Aorta (tissue), 5 donors: ENCODE results near the gene WNT7A. TPM values are rescaled to one million over a fixed set of nuclear protein-coding genes. Genes with fewer than 3 reads are reported as not detected.

Experiments used
- ATAC-seq: fragments of 200-7000 bp; cut with Tn5 transposase; one replicate; pipeline ENCODE4 v1.9.1; 2022; ENCODE audit warnings: moderate library complexity; ENCODE audit not compliant: low FRiP score
- DNase-seq, 2 donors: peaks; one replicate each; pipeline ENCODE4 v3.0.0-alpha.2; 2020
- H3K27ac ChIP-seq, 2 donors: one replicate each; pipeline ENCODE4 v1.5.1; 2013; ENCODE audit warnings: low read length in 2 of 2, mild to moderate bottlenecking in 2 of 2, moderate library complexity in 2 of 2, control low read depth in 1 of 2, inconsistent platforms in 1 of 2, low read depth in 1 of 2
- H3K27me3 ChIP-seq, 2 donors: one replicate each; pipeline ENCODE4 v1.6.1; 2013; ENCODE audit warnings: control low read depth in 1 of 2, low read length in 1 of 2, mild to moderate bottlenecking in 1 of 2, moderate library complexity in 1 of 2; ENCODE audit not compliant: insufficient read depth in 2 of 2, control insufficient read depth in 1 of 2
- H3K36me3 ChIP-seq, 2 donors: one replicate each; pipeline ENCODE4 v1.6.1; 2013; ENCODE audit warnings: control low read depth in 1 of 2, low read length in 1 of 2, mild to moderate bottlenecking in 1 of 2; ENCODE audit not compliant: insufficient read depth in 2 of 2, control insufficient read depth in 1 of 2
- H3K4me1 ChIP-seq, 2 donors: one replicate each; pipeline ENCODE4 v1.6.1; 2013; ENCODE audit warnings: low read length in 2 of 2, control low read depth in 1 of 2, mild to moderate bottlenecking in 1 of 2, moderate library complexity in 1 of 2; ENCODE audit not compliant: insufficient read depth in 2 of 2, control insufficient read depth in 1 of 2
- H3K4me3 ChIP-seq, 2 donors: one replicate each; pipeline ENCODE4 v1.5.1; 2013; ENCODE audit warnings: low read length in 2 of 2, control low read depth in 1 of 2, mild to moderate bottlenecking in 1 of 2
- H3K9me3 ChIP-seq: one replicate; pipeline ENCODE4 v1.6.1; 2013; ENCODE audit warnings: mild to moderate bottlenecking, low read length; ENCODE audit not compliant: control insufficient read depth
- WGBS, 2 donors: extraction: QIAGEN DNeasy Blood & Tissue Kit; methylation state at CpG; one replicate each; pipeline ENCODE4 v1.1.7; 2013; 5-methylcytosine and 5-hydroxymethylcytosine counted together
- intact Hi-C, 2 donors: fragments of 100-400 bp; cut with DNase I; formaldehyde crosslinking; loops; one replicate each; pipeline versions ENCODE4 v1.14.2 to v1.15.0; 2022
- polyA plus RNA-seq, 2 donors: library from polyadenylated mRNA; stranded (reverse); fragments of 200-250 nt; gene quantifications; one replicate each; pipeline ENCODE4 v1.2.3, GENCODE V29; 2013
- total RNA-seq, 2 donors: library from RNA; stranded (reverse); fragmentation: NEBNext Ultra II Directional; extraction: Animal tissue kit (Norgen Biotek cat#: 25700); gene quantifications; one replicate each; pipeline ENCODE4 v1.2.1, GENCODE V29; 2021
- donor health status: healthy with polysubstance abuse.
- donor health status: Bipolar disorder and iron deficiency.
- donor health status: DM: no; HTN: no; CAD: no.
- donor health status: DM: no; HTN: no; CAD: no.
- donor health status: DM: yes; HTN: yes; CAD: no.

The WNT7A gene
- total and polyA plus RNA-seq, 4 donors = not detected

DNA sequence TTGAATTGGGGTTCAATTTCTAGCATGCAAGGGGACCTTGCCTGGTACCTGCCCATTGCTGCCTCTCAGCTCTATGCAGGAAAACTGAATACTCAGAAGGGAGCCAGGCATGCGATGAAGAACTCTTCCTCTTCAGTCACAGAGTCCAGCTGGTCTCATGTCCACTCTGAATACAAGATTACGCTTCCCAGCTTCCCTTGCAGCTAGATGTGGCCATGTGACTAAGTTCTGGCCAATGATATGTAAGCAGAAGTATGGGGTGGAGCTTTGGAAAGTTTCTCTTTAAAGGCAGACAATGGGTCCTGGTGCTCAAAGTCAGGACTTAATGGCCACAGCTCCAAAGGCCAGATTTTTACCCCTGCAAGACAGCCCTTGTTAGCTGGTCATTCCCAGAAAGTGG is 9.0 kb downstream of the WNT7A start:
- 97 to 100% methylated on average over 2 of the region's 2 CpGs for WGBS, 2 donors
- no peak for DNase-seq
- Histone ChIP-seq H3K4me3 (no peak overlapping the region), H3K27me3 (no peaks in the 10 kb centered on the region), H3K4me1 (no peaks in the 10 kb centered on the region), H3K27ac (no peak overlapping the region), H3K9me3 (peaks cover 5% of the 10 kb centered on the region), H3K36me3 (no peaks in the 10 kb centered on the region)
- no peak for ATAC-seq
- intact Hi-C loops = no loop called here

DNA sequence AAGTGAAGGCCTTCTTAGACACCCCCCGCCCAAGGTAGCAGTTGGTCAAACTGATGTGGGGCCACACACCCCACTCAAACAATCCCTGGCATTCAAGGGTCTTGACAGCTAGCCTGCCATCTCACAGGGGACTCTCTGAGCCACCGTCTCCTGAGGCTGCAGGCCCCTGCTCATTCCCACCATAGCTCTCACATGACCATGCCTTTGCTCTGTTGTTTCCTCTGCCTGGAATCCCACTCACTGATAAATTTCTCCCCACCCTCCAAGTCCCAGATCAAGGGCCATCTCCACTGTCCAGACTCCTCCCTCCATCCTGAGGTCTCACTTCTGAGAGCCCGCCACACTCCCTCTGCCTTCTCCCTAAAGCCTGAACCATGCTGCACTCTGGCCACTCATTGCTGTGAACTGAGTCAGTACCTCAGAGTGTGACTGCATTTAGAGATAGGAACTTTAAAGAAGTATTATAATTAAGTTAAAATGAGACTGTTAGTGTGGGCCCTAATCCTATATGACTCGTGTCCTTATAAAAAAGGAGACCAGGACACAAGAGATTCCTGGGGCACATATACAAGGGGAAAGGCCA is 10.0 kb downstream of the WNT7A start:
- peaks cover 5% of the 10 kb centered on the region for H3K9me3 ChIP-seq
- WGBS, 2 donors = 76 to 82% methylated on average over 4 of the region's 4 CpGs
- DNase-seq = peak in 1 of 2 donors; percentile 12
- ATAC-seq = no peak
- no peaks in the 10 kb centered on the region for H3K36me3 ChIP-seq
- no peak overlapping the region for H3K27ac ChIP-seq
- intact Hi-C loops = no loop called here
- no peak overlapping the region for H3K4me3 ChIP-seq
- no peaks in the 10 kb centered on the region for H3K4me1 ChIP-seq
- H3K27me3 ChIP-seq = no peaks in the 10 kb centered on the region

DNA sequence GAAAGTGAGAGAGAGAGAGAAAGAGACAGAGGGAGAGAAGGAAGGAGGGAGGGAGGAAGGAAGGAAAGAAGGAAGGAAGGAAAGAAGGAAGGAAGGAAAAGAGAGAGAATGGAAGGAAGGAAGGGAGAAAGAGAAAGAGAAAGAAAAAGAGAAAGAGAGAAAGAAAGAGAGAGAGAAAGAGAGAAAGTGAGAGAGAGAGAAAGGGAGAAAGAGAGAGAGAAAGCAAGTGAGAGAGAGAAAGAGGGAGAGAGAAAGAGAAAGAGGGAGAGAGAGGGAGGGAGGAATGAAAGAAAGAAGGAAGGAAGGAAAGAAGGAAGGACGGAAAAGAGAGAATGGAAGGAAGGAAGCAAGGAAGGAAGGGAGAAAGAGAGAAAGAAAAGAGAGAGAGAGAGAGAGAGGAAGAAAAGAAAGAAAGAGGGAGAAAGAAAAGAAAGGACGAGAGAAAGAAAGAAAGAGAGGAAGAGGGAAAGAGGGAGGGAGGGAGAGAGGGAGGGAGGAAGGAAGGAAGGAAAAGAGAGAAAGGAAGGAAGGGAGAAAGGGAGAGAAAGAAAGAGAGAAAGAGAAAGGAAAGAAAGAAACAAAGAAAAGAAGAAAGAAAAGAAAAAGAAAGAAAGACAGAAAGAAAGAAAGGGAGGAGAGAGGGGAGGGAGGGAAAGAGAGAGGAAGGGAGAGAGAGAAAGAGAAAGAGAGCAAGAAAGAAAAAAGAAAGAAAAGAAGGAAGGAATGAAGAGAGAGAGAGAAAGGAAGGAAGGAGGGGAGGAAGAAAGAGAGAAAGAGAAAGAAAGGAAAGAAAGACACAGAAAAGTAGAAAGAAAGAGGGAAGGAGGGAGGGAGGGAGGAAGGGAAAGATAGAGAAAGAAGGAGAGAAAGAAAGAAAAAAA is 10.8 kb downstream of the WNT7A start:
- Histone ChIP-seq H3K4me3 (no peak overlapping the region), H3K27ac (no peak overlapping the region), H3K4me1 (no peaks in the 10 kb centered on the region), H3K27me3 (no peaks in the 10 kb centered on the region), H3K9me3 (peaks cover 5% of the 10 kb centered on the region), H3K36me3 (no peaks in the 10 kb centered on the region)
- intact Hi-C loops = no loop called here
- ATAC-seq = no peak
- DNase-seq = no peak
- WGBS, 2 donors = 67 to 79% methylated on average over 2 of the region's 2 CpGs

DNA sequence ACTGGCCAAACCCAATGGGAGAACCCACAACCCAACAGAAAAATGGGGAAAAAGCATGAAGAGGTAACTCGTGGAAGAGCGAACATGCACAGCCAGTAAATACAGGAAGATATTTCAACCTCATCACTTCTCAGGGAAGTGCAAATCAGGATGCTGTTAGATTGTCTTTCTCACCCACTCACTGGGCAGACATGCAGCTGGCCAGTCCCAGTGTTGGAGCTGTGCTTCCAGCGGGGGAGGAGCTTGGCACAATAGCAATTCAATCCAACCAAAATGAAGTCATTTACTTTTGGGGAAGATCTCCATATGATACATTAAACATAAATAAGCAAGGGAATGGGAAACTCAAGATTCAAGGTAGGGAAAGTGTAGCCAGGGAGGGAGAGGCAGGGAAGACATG is 12.1 kb downstream of the WNT7A start:
- DNase-seq = peak in 1 of 2 donors; percentile 9
- intact Hi-C loops = no loop called here
- Histone ChIP-seq H3K27me3 (no peaks in the 10 kb centered on the region), H3K4me3 (no peak overlapping the region), H3K9me3 (peaks cover 5% of the 10 kb centered on the region), H3K27ac (no peak overlapping the region), H3K36me3 (no peaks in the 10 kb centered on the region), H3K4me1 (no peaks in the 10 kb centered on the region)
- ATAC-seq = no peak
- WGBS, 2 donors = 65 to 72% methylated on average over 3 of the region's 3 CpGs

DNA sequence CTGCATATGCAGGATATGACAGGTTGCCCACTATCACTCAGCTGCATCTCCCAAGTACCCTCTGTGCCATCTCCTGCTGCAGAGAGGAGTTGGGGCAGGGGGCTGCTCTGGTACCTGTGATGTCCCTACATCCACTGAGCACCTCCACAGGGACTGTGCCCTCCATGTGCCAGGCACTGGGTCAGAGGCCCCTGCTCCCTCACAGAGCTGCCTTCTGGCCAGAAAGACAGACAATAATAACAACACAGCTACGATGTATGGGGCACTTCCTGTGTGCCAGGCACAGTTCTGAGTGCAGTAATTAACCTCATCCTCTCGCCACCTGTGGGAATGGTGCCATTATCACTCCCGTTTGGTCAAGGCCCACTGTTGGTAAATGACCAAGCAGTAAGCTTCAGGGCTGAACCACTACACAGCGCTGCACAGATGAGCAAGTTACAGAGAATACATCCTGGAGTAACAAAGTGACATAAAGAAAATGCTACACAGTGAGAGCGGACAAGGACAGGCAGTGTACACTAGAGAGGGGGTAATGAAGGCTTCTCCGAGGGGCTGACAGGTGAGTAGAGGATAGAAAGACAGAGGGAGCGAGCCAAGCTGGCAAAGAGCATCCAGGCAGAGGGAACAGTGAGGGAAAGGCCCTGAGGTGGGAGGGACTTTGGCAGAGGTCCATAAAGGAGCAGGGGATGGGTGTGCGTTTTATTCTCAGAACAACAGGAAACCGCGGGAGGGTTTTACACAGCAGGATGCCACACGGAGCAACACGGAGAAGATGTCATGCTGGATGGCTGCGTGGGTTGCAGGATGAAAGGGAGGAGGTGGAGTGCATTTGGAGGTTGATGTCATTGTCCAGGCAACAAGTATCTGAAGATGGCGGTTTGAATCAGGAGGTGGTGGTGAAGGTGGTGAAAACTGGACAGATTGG is 13.6 kb downstream of the WNT7A start:
- H3K9me3 ChIP-seq = peaks cover 5% of the 10 kb centered on the region
- DNase-seq (peak in 1 of 2 donors; percentile 35), ATAC-seq (no peak)
- no peaks in the 10 kb centered on the region for H3K4me1 ChIP-seq
- no peaks in the 10 kb centered on the region for H3K27me3 ChIP-seq
- no peak overlapping the region for H3K27ac ChIP-seq
- 49% methylated on average over 14 of the region's 14 CpGs for WGBS, 2 donors
- intact Hi-C loops = no loop called here
- H3K4me3 ChIP-seq = no peak overlapping the region
- H3K36me3 ChIP-seq = no peaks in the 10 kb centered on the region

DNA sequence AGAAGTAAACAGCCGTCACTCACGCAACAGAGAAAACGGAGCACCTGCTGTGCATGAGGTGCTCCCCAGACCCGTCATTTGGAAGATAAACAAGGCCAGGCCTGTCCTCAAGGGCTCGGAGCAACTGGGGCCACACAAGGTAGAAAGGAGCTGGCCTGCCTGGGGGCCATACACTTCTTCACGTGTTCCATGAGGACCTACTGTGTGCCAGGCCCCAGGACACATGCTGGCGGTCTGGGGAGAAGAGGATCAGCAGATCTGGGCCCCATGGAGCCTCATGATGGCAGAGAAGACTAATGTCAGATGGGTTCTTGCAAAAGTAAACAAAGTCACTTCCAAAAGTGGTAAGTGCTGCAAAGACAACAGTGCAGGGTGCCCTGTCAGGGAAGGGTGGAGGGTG is 14.3 kb downstream of the WNT7A start:
- no peak overlapping the region for H3K27ac ChIP-seq
- H3K4me1 ChIP-seq = no peaks in the 10 kb centered on the region
- 65 to 70% methylated on average over 7 of the region's 7 CpGs for WGBS, 2 donors
- peaks cover 1% of the 10 kb centered on the region for H3K9me3 ChIP-seq
- H3K36me3 ChIP-seq = no peaks in the 10 kb centered on the region
- peak in 1 of 2 donors; percentile 24 for DNase-seq
- ATAC-seq = no peak
- H3K4me3 ChIP-seq = no peak overlapping the region
- intact Hi-C loops = no loop called here
- H3K27me3 ChIP-seq = no peaks in the 10 kb centered on the region

DNA sequence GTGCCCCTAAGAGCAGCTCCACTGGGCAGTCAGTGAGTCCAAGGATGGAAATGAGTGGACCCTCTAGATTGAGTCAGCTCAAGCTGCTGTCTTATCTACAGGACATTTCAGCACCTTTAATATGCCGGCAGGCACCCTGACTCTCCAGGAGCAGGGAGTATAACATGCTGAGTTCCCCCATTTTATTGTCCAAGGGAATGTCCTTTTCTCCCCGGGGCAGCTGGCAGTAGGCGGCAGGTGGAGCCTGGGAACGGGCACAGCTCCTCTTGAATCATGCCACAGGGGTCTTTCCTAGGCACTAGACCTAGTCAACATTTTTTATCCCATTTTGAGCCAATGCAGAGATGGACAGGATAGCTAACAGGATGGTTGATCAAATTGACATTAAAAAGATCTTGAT is 14.8 kb downstream of the WNT7A start:
- Histone ChIP-seq H3K36me3 (no peaks in the 10 kb centered on the region), H3K4me1 (no peaks in the 10 kb centered on the region), H3K27ac (no peak overlapping the region), H3K27me3 (no peaks in the 10 kb centered on the region), H3K4me3 (no peak overlapping the region), H3K9me3 (no peaks in the 10 kb centered on the region)
- 72 to 74% methylated on average over 4 of the region's 4 CpGs for WGBS, 2 donors
- intact Hi-C loops = no loop called here
- ATAC-seq (no peak), DNase-seq (peak in 1 of 2 donors; percentile 38)

DNA sequence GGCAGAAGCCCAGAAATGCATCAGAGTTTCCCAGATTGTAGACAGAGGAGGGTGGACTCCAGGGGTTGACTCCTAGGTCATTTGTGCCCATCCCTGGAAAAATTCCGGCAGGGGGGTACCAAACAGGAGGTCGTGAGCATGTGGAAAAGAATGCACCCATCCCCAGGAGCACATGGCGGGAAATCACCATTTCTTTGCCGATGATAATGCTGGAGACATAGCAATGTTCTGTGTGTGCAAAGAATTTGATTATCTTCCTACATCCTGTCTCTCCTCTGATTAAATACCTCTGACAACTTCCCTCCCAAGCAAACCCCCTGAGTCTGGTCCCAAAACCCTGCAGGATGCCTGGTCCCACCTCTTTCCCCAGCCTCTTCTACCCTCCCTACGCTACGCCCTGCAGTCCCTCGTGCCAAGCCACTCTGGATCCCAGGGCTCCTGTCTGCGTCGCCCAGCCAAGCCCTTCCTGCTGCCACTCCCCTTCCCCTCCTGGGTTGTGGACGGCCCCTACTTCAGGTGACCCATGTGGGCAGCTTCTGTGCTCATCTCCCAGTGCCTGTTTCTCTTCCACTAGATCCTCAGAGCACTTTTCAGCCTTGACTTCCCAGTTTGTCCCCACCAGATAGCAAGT is 15.8 kb downstream of the WNT7A start:
- no peak for ATAC-seq
- peak in 1 of 2 donors; percentile 61 for DNase-seq
- H3K9me3 ChIP-seq = no peaks in the 10 kb centered on the region
- H3K4me3 ChIP-seq = no peak overlapping the region
- no peaks in the 10 kb centered on the region for H3K27me3 ChIP-seq
- no peaks in the 10 kb centered on the region for H3K36me3 ChIP-seq
- H3K27ac ChIP-seq = no peak overlapping the region
- 49 to 50% methylated on average over 10 of the region's 10 CpGs for WGBS, 2 donors
- intact Hi-C loops = no loop called here
- no peaks in the 10 kb centered on the region for H3K4me1 ChIP-seq
